SIG-M5 (cell line): ENCODE results near the gene RGS12.

Experiments
- DNase-seq: peaks from one replicate; lab custom pipeline; 2025; lab: John Stamatoyannopoulos, UW

Gene RGS12

DNA sequence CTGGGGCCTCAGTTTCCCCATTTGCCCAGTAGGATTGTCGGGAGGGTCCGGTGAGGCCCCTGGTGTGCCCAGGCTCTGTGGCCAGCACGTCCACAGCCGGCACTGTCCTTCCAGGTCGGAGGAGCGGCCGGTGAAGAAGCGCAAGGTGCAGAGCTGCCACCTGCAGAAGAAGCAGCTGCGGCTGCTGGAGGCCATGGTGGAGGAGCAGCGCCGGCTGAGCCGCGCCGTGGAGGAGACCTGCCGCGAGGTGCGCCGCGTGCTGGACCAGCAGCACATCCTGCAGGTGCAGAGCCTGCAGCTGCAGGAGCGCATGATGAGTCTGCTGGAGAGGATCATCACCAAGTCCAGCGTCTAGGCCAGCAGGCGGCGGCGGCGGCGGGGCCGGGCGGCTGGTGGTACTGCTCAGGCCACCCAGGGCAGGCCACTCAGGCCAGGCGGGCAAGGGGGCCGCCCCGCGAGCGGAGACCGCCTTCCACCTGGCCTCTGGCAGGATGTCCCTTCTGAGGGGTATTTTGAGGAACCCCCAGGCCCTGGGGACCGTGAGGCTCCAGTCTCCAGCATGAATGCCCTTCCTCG lies 37.1 kb upstream of the RGS12 start:
- no peak for DNase-seq

DNA sequence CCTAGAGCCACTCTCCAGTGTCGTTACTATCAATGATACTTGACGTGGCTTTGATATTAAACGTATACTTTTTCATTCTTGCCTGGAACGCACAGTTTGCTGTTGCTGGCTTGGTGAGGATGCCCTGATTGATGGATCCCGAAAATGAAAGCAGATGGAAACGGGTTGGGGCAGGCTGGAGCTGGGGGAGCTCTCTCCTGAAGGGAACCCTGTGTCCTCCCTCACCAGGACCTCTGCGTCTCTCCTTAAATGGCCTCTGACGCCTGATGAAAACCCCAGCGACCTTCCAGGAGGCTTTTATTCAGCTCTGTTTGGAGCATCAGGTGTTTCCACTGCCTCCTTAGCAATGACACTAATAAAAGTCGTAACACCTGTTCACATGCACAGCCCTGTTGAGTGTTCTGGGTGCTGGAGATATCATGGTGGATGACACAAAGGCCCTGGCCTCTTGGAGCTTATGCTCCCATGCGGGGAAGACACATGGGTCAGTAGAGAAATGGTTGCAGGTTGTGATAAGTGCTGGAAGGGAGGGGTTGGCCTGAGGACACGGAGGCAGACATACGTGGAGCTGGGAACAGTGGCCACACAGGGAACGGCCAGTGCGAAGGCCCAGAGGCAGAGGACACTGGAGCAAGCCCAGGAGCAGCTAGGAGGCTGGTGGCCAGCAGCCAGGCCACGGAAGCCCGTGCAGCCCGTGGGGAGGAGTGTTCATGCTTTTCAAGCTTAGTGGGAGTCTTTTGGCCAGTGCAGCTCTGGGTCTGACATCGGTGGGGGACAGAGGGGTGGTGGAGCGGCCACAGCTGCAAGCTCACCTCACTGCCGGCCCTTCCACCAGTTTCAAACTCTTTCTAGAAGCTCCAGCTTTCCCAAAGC lies 36.4 kb upstream of the RGS12 start:
- DNase-seq: no peak

DNA sequence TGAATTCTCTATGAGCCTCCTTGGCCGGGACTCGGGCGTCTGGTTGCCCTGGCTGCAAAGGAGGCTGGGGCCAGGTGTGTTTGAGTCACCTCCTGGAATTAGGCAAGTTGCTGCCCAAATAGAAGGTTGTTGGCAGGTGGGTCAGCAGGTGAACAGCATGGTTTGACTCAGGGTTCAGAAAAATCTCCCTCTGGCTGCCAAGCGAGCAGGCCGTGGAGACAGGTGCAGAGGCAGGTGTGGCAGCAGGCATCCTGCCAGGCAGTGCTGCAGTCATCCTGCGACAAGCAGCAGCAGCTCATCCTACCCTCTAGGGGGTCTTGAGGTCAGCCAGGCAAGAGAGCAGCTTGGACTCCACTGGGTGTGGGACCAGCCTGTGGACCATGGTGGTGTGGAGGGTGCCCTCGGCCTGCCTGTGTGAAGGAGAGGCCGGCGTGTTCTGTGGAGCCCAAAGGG lies 35.7 kb upstream of the RGS12 start:
- DNase-seq: no peak

DNA sequence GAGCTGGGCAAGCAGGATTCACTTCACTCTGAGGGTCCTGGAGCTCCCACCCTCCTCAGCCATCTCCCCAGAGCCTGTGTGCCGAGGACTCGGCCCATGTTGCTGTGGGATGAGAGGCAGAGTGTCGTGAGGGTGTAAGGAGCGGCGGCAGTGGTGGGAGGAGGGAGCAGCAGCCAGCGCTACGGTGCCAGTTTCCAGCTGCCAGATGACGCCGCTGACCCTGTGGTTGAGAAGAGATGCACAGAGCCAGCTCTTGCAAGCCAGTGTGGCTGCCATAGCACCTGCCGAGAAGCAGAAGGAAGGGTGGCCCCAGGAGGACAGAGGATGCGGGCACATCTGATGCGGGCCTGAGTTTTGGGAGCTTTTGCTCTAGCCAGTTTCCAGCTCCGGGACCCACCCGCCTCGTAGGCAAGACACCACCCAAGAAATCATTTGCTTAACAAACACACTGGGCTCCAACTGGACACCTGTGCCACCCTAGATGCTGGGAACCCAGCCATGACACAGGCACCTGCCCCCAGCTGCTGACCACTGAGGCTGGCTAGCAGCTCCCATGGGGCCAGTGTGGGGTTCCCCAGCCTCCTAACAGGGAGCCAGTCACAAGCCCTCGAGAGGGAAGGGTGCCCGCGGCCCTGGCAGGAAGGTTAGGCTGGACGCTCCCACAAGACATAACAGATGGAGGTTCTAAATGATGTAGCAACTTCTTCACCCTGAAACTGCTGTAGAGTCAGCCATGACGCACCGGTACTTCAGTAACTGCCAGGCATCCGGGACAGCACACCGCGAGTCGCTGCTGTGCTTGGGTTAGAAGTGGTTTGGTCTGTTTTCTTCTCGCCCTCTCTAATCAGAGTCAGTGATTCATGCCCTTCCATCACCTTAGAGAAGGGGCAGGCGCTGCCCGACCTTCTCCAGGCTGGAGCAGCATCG lies 35.0 kb upstream of the RGS12 start:
- no peak for DNase-seq

DNA sequence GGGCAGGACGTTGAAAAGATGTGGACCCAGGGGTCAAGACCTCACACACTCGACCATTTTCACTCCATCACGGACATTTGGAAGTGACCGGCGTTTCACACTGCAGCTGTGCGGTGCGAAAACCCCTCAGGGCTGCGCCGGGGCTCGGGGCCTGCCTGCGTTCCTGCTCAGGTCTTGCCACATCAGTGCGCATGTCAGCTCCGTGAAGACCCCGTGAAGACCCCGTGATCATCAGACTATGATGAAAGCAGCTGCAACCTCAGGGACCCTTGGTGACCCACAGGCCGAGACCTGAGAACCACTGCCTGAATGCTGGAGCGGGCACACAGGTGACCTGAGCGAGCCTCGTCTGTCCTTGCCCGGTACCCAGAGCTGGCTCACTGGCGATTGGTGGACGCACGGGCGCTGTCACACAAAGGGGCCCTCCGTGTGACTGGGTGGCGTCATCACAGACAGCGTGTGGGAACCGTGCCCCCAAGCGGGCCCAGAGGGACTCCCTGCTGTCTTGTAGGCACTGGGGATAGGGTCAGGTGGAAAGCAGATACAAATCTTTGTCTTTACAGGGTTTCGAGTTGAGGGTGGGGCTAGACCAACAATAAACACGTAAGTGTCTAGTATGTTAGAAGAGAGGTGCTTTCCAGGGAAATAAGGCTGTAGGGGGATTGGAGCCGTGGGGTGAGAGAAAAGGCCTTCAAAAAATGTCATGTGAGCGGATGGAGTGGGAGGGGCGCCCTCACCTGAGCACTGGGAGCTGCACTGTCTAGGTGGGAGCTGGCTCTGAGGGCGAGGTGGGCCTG lies 31.2 kb upstream of the RGS12 start:
- DNase-seq: no peak

DNA sequence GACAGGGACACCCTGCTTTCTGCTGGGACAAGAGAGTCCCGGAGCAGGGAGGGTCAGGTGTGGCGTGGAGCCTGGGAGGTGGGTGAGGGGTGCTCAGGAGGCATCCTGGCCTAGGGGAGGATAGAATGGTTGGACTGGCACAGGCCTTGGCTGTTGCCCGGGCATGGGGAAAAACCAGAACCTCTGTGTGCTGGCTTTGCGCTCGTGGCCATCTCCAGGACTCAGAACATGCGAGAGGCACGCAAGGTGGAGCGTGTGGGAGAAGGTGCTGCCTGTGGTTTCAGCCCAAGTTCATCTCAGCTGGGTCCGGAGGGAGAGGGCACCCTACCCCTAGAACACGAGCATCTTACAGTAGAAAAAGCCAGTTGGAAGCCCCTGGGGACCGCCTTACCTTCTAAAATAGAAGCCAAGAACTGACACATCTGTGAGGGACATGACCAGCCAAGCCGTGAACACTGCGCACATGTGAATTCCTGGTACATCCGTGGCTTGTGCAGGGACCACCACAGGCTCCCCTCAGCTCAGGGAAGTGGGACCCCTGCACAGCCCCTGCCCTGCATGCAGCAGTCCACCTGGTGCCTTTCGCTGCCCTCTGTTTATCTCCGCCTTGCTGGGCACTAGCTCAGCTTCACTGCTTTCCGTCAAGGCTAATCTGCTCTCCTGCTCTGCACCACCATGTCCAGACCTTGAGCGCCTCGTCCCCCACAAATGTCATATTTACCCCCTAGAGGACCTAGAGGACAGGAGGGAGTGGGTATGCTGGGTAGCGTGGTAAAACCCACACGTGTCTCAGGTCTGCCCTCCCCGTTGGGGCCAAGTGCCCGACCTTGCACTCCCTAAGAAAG lies 30.4 kb upstream of the RGS12 start:
- no peak for DNase-seq

DNA sequence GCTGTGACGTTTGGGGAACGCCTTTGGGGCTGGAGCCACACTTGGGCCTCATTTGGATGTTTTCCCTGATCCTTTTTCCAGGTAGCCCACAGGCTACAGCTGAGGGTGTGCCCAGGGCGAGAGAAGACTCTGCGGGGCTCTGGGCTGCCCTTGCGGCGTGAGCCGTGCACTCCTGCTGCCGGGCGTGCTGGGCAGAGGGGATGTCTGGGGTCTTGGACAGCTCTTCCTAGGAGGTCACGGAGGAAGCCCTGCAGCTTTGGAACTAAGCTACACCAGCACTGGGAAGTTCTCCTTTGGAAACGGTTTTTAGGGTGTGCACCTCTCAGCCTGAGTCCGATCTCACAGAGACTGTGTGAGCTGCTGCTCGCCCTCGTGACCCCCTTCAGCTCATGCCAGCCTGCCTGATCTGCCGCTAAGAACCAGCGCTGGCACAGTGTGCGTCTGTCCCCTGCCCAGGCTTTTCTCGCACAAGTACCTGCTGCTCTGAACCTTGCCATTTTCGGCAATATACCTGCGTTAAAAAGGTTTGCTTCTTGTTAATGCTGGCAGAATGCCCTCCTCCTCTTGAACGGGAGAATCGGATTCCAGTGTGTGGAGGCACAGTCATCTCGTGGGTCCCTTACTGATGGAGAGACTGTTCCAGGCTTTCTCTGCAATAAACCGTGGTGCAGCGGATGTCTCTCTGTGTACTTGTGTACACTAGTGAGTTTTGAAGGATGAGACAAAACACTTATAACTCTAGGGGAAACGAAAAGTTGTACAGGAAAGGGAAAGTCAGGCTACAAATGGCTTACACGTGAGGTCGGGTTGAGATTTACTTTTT lies 29.6 kb upstream of the RGS12 start:
- no peak for DNase-seq

DNA sequence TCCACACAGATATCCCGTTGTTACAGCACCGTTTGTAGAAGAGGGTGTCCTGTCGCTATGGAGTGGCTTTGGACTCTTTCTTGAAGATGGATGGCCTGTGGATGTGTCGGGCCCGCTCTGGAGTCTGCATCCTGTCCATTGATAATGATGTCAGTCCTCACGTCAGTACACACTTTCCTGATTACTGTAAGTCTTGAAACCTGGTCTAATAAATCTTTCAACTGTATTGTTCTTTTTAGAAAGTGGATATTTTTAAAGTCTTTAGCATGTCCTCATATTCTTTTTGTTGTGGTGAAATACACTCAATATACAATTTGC lies 29.0 kb upstream of the RGS12 start:
- DNase-seq: no peak

DNA sequence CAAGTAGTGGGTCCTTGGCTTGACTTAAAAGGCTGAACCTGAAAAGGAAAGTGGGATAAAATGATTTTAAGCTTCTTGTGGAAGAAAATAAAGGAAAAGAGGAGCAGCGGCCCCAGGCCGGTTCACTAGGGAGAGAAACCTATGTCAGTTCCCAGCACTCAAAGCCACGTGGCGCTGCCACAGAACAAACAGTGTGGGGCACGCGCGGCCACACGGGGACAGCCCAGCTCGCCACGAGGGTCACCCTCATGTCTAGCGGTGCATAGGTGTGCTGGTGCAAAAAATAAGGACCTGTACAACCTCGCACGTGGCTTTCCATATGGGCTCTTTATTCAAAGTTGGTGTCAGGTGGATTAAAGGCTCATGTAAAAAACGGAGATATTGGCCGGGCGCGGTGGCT lies 26.7 kb upstream of the RGS12 start:
- DNase-seq: no peak

DNA sequence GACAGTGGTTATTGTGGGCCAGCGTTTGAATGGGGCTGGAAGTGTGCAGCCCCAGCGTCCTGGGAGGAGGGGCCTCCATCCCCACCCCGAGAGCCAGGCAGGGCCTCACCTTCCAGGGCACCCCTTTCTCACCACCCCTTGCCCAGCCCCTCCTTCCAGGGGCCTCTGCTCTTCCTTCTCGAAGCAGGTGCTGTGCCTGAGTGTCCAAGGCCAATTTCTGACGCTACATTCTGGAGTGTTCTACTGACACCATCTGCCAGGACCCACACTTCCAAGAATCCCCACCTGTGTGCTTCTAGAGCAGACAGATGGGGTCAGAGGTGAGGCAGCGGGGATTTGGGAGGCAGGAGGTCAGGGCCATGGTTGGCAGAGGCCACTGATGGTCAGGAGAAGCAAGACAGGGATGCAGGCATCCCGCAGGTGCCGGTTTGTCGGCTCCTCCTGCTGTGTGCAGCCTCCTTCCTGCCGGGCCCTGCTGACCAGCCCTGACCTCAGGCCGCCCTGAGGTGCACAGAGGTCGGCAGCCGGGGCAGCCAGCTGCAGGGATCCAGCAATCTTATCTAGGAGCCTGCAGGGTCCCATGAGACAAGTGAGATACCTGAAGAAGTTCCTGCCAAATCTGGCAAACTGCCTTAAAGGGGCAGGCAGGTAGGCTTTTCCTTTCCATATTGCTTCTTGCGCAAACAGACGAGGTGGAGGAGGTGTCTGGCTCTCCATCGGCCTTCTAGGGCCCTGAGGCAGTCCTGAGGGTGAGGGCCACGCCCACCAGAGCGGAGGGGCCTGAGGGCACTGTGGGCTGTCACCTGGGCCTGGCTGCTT lies 25.0 kb upstream of the RGS12 start:
- DNase-seq: no peak

DNA sequence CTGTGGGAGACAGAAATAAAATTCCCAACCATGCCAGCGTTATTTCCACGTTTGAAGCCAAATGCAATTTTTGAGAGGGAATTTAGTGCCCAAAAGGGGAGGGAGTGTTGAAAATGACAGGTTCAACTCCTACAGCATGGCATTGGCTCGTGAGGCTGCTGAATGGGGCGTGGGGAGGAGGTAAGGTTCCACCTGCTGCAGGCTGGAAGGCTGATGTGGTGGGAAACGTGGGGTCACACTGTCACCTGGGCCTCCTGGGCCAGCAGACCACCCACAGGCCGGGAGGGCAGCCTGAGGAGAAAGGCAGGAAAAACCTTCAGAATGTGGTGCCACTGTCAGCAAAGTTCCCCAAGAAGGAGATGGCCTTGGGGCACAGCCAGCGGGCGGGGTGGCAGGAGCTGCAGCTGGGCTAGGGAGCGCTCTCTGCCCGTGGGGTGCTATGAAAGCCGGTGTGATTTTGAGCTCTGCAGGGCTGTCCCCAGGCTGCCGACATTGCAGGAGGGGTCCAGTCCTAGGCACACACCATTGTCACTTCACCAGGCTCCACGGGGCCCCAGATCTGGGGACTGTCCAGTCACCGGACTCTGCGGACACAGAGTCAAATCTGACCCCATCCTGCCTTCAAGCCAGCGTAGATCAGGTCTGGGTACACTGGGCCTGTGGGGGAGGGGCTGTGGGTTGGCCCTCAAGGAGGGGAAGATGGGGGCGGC lies 24.3 kb upstream of the RGS12 start:
- no peak for DNase-seq

DNA sequence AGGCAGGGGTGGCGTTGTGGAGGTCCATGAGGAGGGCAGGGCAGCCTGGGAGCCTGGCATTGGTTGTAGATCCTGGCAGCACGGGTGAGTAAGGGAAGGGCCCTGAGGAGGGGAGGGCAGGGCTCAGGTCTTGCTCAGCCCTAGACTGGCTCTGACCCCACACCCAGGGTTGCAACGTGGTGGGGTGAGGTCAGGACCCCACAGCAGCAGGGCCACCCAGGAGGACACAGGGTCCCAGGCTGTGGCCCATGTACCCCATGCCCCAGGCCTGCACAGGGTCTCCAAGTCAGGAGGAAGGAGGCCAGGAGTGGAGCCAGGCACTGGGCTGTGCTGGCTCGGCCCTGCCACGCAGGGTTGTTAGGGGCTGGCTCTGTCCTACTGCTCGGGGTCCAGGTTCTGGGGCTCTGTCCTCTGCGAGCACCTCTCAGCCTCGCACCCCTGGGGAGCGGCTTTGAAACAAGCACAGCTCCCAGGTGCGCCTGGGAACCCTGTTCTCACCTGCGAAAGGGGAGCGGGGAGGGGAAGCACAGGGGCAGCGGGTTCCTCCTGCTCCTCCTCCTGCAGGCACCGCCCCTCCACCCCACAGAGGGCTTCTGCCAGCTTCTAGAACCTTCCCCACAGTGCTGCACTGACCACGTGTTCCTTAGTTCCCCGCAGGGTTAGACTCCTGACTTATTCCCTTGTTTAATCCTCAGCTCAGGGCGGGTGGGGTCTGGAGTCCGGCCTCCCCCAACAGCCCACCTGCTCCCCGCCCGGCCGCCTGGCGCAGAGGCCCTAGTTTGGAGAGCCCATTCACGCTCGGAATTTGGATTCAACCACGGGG lies 23.5 kb upstream of the RGS12 start:
- DNase-seq: no peak

DNA sequence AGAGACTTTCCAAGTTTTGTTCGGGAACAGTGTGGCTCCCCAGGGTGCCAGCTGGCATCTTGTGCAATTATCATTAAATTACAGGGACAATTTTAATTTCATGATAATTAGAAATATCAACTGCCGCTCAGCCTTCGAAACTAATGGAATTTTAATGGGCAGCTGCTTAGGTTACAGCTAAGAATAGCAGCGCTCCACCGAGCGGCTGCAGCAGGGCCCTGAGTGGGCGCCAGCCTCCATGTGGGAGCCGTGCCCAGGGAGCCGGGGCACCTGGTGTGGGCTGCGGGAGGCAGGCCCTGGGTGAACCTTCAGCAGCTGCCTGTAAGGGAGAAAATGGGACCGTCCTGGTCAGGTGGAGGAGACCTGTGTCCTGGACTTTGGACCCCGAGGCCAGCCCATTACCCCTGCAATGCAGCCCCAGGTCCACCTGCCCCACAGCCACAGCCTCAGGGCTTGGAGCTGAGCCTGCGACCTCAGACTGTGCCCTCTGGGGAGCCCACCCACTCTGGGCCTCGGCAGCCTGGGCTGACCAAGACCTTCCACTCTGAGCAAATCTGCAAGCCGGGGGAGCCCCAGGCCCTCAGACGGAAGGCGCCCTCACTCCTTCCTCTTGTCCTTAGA lies 22.7 kb upstream of the RGS12 start:
- DNase-seq: no peak

DNA sequence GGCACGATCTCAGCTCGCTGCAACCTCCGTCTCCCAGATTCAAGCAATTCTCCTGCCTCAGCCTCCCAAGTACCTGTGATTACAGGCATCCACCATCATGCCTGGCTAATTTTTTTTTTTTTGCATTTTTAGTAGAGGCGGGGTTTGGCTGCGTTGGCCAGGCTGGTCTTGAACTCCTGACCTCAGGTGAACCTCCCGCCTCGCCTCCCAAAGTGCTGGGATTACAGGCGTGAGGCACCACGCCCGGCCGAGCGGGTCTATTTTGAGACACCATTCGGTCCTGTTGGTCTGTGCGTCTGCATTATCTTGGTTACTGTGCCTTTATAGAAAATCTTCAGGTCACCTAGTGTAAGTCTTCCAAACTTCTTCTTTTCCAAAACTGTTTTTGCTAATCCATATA lies 21.7 kb upstream of the RGS12 start:
- no peak for DNase-seq

DNA sequence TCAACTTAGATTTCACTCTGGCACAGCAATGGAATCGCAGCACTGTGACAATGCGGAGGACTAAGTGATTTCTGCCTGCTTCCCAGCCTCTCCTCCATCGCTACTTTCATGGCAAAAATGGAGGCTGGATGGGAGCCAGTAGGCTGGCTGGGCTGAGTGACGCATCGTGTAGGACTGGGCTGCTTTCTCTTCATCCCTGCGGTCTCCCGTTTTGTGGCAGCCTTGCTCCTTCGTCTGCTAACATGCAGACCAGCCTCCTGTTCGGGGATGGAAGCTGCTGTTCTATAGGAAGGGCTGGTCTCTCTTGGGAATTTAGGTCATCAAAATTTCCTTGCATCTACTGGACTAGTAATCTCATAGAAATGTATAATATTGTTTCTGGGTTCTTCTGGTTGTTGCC lies 15.8 kb upstream of the RGS12 start:
- no peak for DNase-seq

DNA sequence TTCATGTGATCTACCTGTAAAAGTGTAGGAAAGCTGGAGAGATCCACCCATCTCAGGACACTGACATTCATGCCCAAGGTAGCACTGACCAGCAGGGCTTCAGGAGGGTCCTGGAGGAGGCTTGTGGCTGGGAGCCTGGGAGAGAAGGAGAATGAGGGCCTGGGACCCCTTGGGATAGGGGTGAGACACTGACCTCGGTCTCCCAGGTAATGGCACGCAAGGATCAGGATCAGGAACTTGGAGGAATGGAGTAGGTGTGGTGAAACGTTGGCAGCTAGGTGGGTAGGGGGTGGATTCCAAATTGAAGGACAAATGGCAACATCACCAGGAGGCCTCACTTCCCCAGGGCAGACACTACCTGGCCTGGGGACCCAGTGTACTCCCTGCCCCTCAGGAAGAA lies 12.4 kb upstream of the RGS12 start:
- no peak for DNase-seq

DNA sequence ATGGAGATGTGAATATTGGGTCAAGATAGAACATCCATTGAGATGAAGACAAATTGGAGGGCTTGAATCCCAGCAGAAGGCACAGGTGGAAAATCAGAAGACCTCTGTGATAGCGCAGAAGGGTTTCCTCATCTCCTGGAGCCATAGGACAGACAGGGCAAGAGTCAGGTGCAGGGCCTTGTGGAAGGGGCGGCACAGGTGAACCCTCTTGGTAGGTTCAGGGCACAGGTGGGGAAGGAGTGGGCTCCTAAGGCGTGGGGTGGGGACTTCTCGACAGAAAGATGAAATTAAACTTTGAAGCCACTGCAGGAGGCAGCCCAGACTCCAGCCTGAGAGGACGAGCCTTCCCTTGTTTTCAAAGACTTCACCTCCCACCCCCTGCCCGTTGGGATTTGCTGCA lies 9.3 kb upstream of the RGS12 start:
- no peak for DNase-seq
